Spleen (tissue), 7 donors: ENCODE measurements around the gene HOXD12.

Experiments used
- POLR2A ChIP-seq, 3 donors: fragments of 450-650 bp; IDR thresholded peaks; one replicate each; pipeline ENCODE4 v1.5.1; 2017; ENCODE audit warnings: antibody characterized with exemption in 3 of 3, mild to moderate bottlenecking in 1 of 3
- TF ChIP-seq, protein P1 (sequence below), 11 experiments: fragments of 200-600 bp in 7 of 11; fragments of 450-650 bp in 4 of 11; sonication (generic) in 4 of 11; IDR thresholded peaks in 8 of 11; conservative IDR thresholded peaks in 3 of 11; 1 replicate in 7 of 11; 2 replicates in 4 of 11; pipeline versions ENCODE4 v1.4.0 to v1.8.0; 2016 to 2021; ENCODE audit warnings: antibody characterized with exemption in 11 of 11, inconsistent platforms in 4 of 11, mild to moderate bottlenecking in 1 of 11
- donor health status: DM: no; HTN: no; CAD: no; lungs with moderate emphysema.
- donor health status: DM: no; HTN: no; CAD: no.
- donor health status: DM: no; HTN: no; CAD: no.

DNA sequence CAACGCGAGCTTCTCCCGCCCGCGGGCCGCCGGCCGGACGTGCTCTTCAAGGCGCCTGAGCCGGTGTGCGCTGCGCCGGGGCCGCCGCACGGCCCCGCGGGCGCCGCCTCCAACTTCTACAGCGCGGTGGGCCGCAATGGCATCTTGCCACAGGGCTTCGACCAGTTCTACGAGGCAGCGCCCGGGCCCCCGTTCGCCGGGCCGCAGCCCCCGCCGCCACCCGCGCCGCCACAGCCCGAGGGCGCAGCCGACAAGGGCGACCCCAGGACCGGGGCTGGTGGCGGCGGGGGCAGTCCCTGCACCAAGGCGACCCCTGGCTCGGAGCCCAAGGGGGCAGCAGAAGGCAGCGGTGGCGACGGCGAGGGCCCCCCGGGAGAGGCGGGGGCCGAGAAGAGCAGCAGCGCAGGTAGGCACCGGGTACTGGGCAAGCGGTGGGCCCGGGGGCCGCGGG, 8.2 kb downstream of the HOXD12 start:
- TF ChIP-seq, protein P1, sequence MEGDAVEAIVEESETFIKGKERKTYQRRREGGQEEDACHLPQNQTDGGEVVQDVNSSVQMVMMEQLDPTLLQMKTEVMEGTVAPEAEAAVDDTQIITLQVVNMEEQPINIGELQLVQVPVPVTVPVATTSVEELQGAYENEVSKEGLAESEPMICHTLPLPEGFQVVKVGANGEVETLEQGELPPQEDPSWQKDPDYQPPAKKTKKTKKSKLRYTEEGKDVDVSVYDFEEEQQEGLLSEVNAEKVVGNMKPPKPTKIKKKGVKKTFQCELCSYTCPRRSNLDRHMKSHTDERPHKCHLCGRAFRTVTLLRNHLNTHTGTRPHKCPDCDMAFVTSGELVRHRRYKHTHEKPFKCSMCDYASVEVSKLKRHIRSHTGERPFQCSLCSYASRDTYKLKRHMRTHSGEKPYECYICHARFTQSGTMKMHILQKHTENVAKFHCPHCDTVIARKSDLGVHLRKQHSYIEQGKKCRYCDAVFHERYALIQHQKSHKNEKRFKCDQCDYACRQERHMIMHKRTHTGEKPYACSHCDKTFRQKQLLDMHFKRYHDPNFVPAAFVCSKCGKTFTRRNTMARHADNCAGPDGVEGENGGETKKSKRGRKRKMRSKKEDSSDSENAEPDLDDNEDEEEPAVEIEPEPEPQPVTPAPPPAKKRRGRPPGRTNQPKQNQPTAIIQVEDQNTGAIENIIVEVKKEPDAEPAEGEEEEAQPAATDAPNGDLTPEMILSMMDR (IDR thresholded peaks at IDR 0.05 in 8 of 11, conservative IDR thresholded peaks at IDR 0.05 in 3 of 11) = no peak
- no peak for TF ChIP-seq POLR2A (IDR thresholded peaks at IDR 0.05)
